Gastroesophageal sphincter (tissue), 3 donors: ENCODE measurements around the gene FAT1.

ENCODE experiments used
- CTCF ChIP-seq, 4 experiments: fragments of 200-600 bp in 2 of 4; fragments of 450-650 bp in 2 of 4; sonication (generic) in 1 of 4; IDR thresholded peaks; one replicate each; pipeline ENCODE4 v1.5.1; 2017 to 2019; ENCODE audit warnings: antibody characterized with exemption in 4 of 4, mild to moderate bottlenecking in 2 of 4, moderate library complexity in 2 of 4
- EP300 ChIP-seq: sonication (generic); formaldehyde crosslinking; IDR thresholded peaks from one replicate; pipeline ENCODE4 v1.6.1; 2017; ENCODE audit warnings: antibody characterized with exemption, mild to moderate bottlenecking
- POLR2A ChIP-seq, 2 donors: fragments of 450-650 bp; IDR thresholded peaks; one replicate each; pipeline ENCODE4 v1.6.1; 2017; ENCODE audit warnings: antibody characterized with exemption in 2 of 2, mild to moderate bottlenecking in 2 of 2, moderate library complexity in 1 of 2
- POLR2AphosphoS5 ChIP-seq: sonication (generic); formaldehyde crosslinking; IDR thresholded peaks from one replicate; pipeline ENCODE4 v1.6.1; 2017; ENCODE audit warnings: antibody characterized with exemption

GRCh38 chr4:186737427-186737826, 13.8 kb upstream of the FAT1 start:
- TF ChIP-seq POLR2A (IDR thresholded peaks at IDR 0.05) (no peak), CTCF (IDR thresholded peaks at IDR 0.05) (no peak), EP300 (no peak), POLR2AphosphoS5 (no peak)
